ENCODE measurements around the gene BMI1. TPM values are rescaled to one million over a fixed set of nuclear protein-coding genes. Genes with fewer than 3 reads are reported as not detected.
A peak's percentile ranks its signal among the peaks of the same experiment; 100 is the strongest.

The BMI1 gene
- total RNA-seq, 1 experiment from 2014 or later: 3.4 TPM

- TF ChIP-seq EMX1 (CRISPR knock-in tag; IDR thresholded peaks at IDR 0.05) (no peak), GTF2I (CRISPR knock-in tag; conservative IDR thresholded peaks at IDR 0.05) (no peak), ERG (CRISPR knock-in tag; IDR thresholded peaks at IDR 0.05) (no peak), RORB (CRISPR knock-in tag; IDR thresholded peaks at IDR 0.05) (no peak), MYBL2 (CRISPR knock-in tag; IDR thresholded peaks at IDR 0.05) (peak; percentile 95; the same call in 1 of the 2 replicates), STAT6 (CRISPR knock-in tag; conservative IDR thresholded peaks at IDR 0.05; ENCODE audit: low read depth) (no peak), SMAD4 (CRISPR knock-in tag; IDR thresholded peaks at IDR 0.05) (peak; percentile 57; the same call in 1 of the 2 replicates), ZNF416 (CRISPR knock-in tag; IDR thresholded peaks at IDR 0.05) (no peak), ZNF263 (CRISPR knock-in tag; IDR thresholded peaks at IDR 0.05; ENCODE audit: low read depth) (peak; percentile 88), JUN (CRISPR knock-in tag; IDR thresholded peaks at IDR 0.05) (peak; percentile 76; the same call in 1 of the 2 replicates), NFE2L1 (CRISPR knock-in tag; IDR thresholded peaks at IDR 0.05) (peak; percentile 94; the same call in 1 of the 2 replicates), JAZF1 (CRISPR knock-in tag; IDR thresholded peaks at IDR 0.05) (no peak), USF2 (CRISPR knock-in tag; IDR thresholded peaks at IDR 0.05) (no peak), KAT7 (CRISPR knock-in tag; IDR thresholded peaks at IDR 0.05; ENCODE audit: borderline replicate concordance) (peak; percentile 81; the same call in 1 of the 2 replicates), SP1 (CRISPR knock-in tag; conservative IDR thresholded peaks at IDR 0.05) (no peak), SOX15 (CRISPR knock-in tag; IDR thresholded peaks at IDR 0.05) (no peak), ZNF671 (CRISPR knock-in tag; IDR thresholded peaks at IDR 0.05) (no peak), CREB1 (CRISPR knock-in tag; IDR thresholded peaks at IDR 0.05) (peak; percentile 88; the same call in 1 of the 2 replicates), ESRRA (CRISPR knock-in tag; IDR thresholded peaks at IDR 0.05; ENCODE audit: borderline replicate concordance) (peak; percentile 90; the same call in 1 of the 2 replicates), CREM (CRISPR knock-in tag; IDR thresholded peaks at IDR 0.05) (peak; percentile 71; the same call in 1 of the 2 replicates), OVOL2 (CRISPR knock-in tag; IDR thresholded peaks at IDR 0.05; ENCODE audit: borderline replicate concordance) (no peak)
- TF ChIP-seq, protein P1, sequence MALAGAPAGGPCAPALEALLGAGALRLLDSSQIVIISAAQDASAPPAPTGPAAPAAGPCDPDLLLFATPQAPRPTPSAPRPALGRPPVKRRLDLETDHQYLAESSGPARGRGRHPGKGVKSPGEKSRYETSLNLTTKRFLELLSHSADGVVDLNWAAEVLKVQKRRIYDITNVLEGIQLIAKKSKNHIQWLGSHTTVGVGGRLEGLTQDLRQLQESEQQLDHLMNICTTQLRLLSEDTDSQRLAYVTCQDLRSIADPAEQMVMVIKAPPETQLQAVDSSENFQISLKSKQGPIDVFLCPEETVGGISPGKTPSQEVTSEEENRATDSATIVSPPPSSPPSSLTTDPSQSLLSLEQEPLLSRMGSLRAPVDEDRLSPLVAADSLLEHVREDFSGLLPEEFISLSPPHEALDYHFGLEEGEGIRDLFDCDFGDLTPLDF (CRISPR knock-in tag; IDR thresholded peaks at IDR 0.05): peak; percentile 84
- TF ChIP-seq, protein P2, sequence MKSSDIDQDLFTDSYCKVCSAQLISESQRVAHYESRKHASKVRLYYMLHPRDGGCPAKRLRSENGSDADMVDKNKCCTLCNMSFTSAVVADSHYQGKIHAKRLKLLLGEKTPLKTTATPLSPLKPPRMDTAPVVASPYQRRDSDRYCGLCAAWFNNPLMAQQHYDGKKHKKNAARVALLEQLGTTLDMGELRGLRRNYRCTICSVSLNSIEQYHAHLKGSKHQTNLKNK (CRISPR knock-in tag; IDR thresholded peaks at IDR 0.05): no peak
- TF ChIP-seq, protein P3, sequence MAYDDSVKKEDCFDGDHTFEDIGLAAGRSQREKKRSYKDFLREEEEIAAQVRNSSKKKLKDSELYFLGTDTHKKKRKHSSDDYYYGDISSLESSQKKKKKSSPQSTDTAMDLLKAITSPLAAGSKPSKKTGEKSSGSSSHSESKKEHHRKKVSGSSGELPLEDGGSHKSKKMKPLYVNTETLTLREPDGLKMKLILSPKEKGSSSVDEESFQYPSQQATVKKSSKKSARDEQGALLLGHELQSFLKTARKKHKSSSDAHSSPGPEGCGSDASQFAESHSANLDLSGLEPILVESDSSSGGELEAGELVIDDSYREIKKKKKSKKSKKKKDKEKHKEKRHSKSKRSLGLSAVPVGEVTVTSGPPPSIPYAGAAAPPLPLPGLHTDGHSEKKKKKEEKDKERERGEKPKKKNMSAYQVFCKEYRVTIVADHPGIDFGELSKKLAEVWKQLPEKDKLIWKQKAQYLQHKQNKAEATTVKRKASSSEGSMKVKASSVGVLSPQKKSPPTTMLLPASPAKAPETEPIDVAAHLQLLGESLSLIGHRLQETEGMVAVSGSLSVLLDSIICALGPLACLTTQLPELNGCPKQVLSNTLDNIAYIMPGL (CRISPR knock-in tag; IDR thresholded peaks at IDR 0.05): peak; percentile 86
- TF ChIP-seq, protein P4, sequence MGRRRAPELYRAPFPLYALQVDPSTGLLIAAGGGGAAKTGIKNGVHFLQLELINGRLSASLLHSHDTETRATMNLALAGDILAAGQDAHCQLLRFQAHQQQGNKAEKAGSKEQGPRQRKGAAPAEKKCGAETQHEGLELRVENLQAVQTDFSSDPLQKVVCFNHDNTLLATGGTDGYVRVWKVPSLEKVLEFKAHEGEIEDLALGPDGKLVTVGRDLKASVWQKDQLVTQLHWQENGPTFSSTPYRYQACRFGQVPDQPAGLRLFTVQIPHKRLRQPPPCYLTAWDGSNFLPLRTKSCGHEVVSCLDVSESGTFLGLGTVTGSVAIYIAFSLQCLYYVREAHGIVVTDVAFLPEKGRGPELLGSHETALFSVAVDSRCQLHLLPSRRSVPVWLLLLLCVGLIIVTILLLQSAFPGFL (CRISPR knock-in tag; IDR thresholded peaks at IDR 0.05; ENCODE audit: borderline replicate concordance): peak; percentile 25; the same call in 1 of the 2 replicates
- TF ChIP-seq, protein P5, sequence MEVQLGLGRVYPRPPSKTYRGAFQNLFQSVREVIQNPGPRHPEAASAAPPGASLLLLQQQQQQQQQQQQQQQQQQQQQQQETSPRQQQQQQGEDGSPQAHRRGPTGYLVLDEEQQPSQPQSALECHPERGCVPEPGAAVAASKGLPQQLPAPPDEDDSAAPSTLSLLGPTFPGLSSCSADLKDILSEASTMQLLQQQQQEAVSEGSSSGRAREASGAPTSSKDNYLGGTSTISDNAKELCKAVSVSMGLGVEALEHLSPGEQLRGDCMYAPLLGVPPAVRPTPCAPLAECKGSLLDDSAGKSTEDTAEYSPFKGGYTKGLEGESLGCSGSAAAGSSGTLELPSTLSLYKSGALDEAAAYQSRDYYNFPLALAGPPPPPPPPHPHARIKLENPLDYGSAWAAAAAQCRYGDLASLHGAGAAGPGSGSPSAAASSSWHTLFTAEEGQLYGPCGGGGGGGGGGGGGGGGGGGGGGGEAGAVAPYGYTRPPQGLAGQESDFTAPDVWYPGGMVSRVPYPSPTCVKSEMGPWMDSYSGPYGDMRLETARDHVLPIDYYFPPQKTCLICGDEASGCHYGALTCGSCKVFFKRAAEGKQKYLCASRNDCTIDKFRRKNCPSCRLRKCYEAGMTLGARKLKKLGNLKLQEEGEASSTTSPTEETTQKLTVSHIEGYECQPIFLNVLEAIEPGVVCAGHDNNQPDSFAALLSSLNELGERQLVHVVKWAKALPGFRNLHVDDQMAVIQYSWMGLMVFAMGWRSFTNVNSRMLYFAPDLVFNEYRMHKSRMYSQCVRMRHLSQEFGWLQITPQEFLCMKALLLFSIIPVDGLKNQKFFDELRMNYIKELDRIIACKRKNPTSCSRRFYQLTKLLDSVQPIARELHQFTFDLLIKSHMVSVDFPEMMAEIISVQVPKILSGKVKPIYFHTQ (CRISPR knock-in tag; IDR thresholded peaks at IDR 0.05): no peak
- TF ChIP-seq, protein P6, sequence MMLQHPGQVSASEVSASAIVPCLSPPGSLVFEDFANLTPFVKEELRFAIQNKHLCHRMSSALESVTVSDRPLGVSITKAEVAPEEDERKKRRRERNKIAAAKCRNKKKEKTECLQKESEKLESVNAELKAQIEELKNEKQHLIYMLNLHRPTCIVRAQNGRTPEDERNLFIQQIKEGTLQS (CRISPR knock-in tag; conservative IDR thresholded peaks at IDR 0.05): peak; percentile 34; the same call in 1 of the 2 replicates
Observed at GRCh38 chr10:22334414-22335172, 13.7 kb downstream of the BMI1 start (continued).
